H1 (cell line): ENCODE measurements around the gene TRHDE. TPM values are rescaled to one million over a fixed set of nuclear protein-coding genes. Genes with fewer than 3 reads are reported as not detected.

Experiments used
- CTCF ChIA-PET: fragments of 300-600 bp; sonication (Branson Sonifier 250); formaldehyde crosslinking; loops from one replicate; lab custom pipeline; 2021; ENCODE audit not compliant: partially characterized antibody; lab: Charles Lee
- POLR2A ChIA-PET: fragments of 300-600 bp; sonication (Branson Sonifier 250); formaldehyde crosslinking; loops from one replicate; lab custom pipeline; 2021; ENCODE audit warnings: inconsistent platforms; ENCODE audit not compliant: partially characterized antibody; lab: Charles Lee
- DNase-seq, 2 experiments: peaks; one replicate each; pipeline versions ENCODE4 v3.0.0 to v3.0.0-alpha.2; 2010 to 2022; ENCODE audit warnings: low spot score in 2 of 2, low read depth in 1 of 2, mixed read lengths in 1 of 2
- FAIRE-seq: peaks from 2 replicates; lab custom pipeline; 2011; peaks lifted over from hg19 to GRCh38; lab: Jason Lieb, UNC
- H2AFZ ChIP-seq: 2 replicates; pipeline ENCODE4 v1.8.1; 2012; ENCODE audit warnings: low read length, inconsistent platforms
- H2AK5ac ChIP-seq: 2 replicates; pipeline ENCODE4 v1.6.1; 2013; ENCODE audit warnings: low read depth, low read length
- H2BK120ac ChIP-seq: replicated peaks from 2 replicates; pipeline ENCODE3; 2013; ENCODE audit warnings: low read depth, low read length, inconsistent platforms
- H2BK12ac ChIP-seq: 2 replicates; pipeline ENCODE4 v1.6.1; 2013; ENCODE audit warnings: low read depth, low read length
- H2BK15ac ChIP-seq: 2 replicates; pipeline ENCODE4 v1.6.1; 2013; ENCODE audit warnings: low read length
- H2BK20ac ChIP-seq: 2 replicates; pipeline ENCODE4 v1.6.1; 2013; ENCODE audit warnings: low read length
- H2BK5ac ChIP-seq: 2 replicates; pipeline ENCODE4 v1.6.1; 2013; ENCODE audit warnings: low read depth, low read length
- H3K14ac ChIP-seq: 2 replicates; pipeline ENCODE4 v1.6.1; 2013; ENCODE audit warnings: inconsistent platforms; ENCODE audit not compliant: insufficient read length
- H3K18ac ChIP-seq: 2 replicates; pipeline ENCODE4 v1.6.1; 2013; ENCODE audit warnings: low read length; ENCODE audit errors: extremely low read depth
- H3K23ac ChIP-seq: 2 replicates; pipeline ENCODE4 v1.6.1; 2013; ENCODE audit warnings: inconsistent platforms; ENCODE audit not compliant: insufficient read length
- H3K23me2 ChIP-seq: 2 replicates; pipeline ENCODE4 v1.6.1; 2013; ENCODE audit warnings: low read depth, low read length
- H3K27ac ChIP-seq: 2 replicates; pipeline ENCODE4 v1.6.1; 2011; ENCODE audit warnings: low read depth, low read length, inconsistent platforms
- H3K27me3 ChIP-seq, 4 experiments: replicated peaks in 1 of 4; 1 replicate in 1 of 4; 2 replicates in 3 of 4; pipeline versions ENCODE4 v1.6.1 to v1.8.1; 2011 to 2013; ENCODE audit warnings: low read length in 3 of 4, mild to moderate bottlenecking in 3 of 4, inconsistent platforms in 2 of 4, mixed read lengths in 2 of 4, moderate library complexity in 1 of 4; ENCODE audit not compliant: control insufficient read depth in 3 of 4, insufficient read depth in 3 of 4; ENCODE audit errors: extremely low read depth in 1 of 4
- H3K36me3 ChIP-seq, 4 experiments: 2 replicates each; pipeline versions ENCODE4 v1.6.1 to v1.8.1; 2011 to 2013; ENCODE audit warnings: mild to moderate bottlenecking in 4 of 4, low read length in 3 of 4, moderate library complexity in 2 of 4, control low read depth in 1 of 4, inconsistent platforms in 1 of 4; ENCODE audit not compliant: insufficient read depth in 4 of 4, control insufficient read depth in 2 of 4
- H3K4ac ChIP-seq: replicated peaks from 2 replicates; pipeline ENCODE3; 2013; ENCODE audit warnings: low read length, low read depth, mixed read lengths, inconsistent platforms; ENCODE audit not compliant: insufficient read length
- H3K4me1 ChIP-seq, 4 experiments: replicated peaks in 1 of 4; 1 replicate in 1 of 4; 2 replicates in 3 of 4; pipeline versions ENCODE4 v1.6.1 to v1.8.1; 2011 to 2013; ENCODE audit warnings: low read length in 3 of 4, inconsistent platforms in 2 of 4, mixed read lengths in 1 of 4; ENCODE audit not compliant: insufficient read depth in 4 of 4, control insufficient read depth in 3 of 4
- H3K4me2 ChIP-seq, 2 experiments: 2 replicates each; pipeline versions ENCODE4 v1.6.1 to v1.8.1; 2011 to 2013; ENCODE audit warnings: low read depth in 2 of 2, low read length in 2 of 2, control low read depth in 1 of 2, inconsistent platforms in 1 of 2, mild to moderate bottlenecking in 1 of 2; ENCODE audit not compliant: insufficient read depth in 1 of 2
- H3K4me3 ChIP-seq, 4 experiments: fragments of 200-600, 300-600 bp in 1 of 4; sonication (generic), shearing (Covaris generic), sonication (Bioruptor Twin) in 1 of 4; 2 replicates each; pipeline versions ENCODE4 v1.5.1 to v1.8.1; 2011 to 2016; ENCODE audit warnings: low read length in 4 of 4, low read depth in 3 of 4, control low read depth in 2 of 4, inconsistent platforms in 2 of 4, mild to moderate bottlenecking in 2 of 4, mixed read lengths in 1 of 4, moderate library complexity in 1 of 4; ENCODE audit not compliant: insufficient read depth in 2 of 4; ENCODE audit errors: extremely low read depth in 1 of 4
- H3K56ac ChIP-seq: replicated peaks from 2 replicates; pipeline ENCODE3; 2013; ENCODE audit warnings: low read depth, mild to moderate bottlenecking, mixed read lengths, low read length, inconsistent platforms; ENCODE audit not compliant: insufficient read length
- H3K79me1 ChIP-seq: 2 replicates; pipeline ENCODE4 v1.6.1; 2013; ENCODE audit warnings: low read depth, low read length, control low read depth
- H3K79me2 ChIP-seq, 2 experiments: 2 replicates each; pipeline versions ENCODE4 v1.6.1 to v1.8.1; 2012 to 2013; ENCODE audit warnings: low read length in 2 of 2, mild to moderate bottlenecking in 2 of 2, inconsistent platforms in 1 of 2; ENCODE audit not compliant: insufficient read depth in 2 of 2, control insufficient read depth in 1 of 2
- H3K9ac ChIP-seq, 4 experiments: replicated peaks in 1 of 4; 1 replicate in 1 of 4; 2 replicates in 3 of 4; pipeline versions ENCODE4 v1.6.1 to v1.8.1; 2011 to 2013; ENCODE audit warnings: low read depth in 3 of 4, low read length in 3 of 4, control low read depth in 2 of 4, mild to moderate bottlenecking in 2 of 4, moderate library complexity in 2 of 4, inconsistent platforms in 1 of 4; ENCODE audit errors: extremely low read depth in 1 of 4
- H3K9me3 ChIP-seq, 2 experiments: 2 replicates each; pipeline versions ENCODE4 v1.6.1 to v1.8.1; 2012 to 2013; ENCODE audit warnings: mild to moderate bottlenecking in 2 of 2, moderate library complexity in 2 of 2, control low read depth in 1 of 2, inconsistent platforms in 1 of 2, low read depth in 1 of 2, low read length in 1 of 2, mixed read lengths in 1 of 2; ENCODE audit not compliant: insufficient read depth in 2 of 2
- H4K20me1 ChIP-seq, 2 experiments: replicated peaks in 1 of 2; 2 replicates each; pipeline versions ENCODE3 to v1.8.1; 2011 to 2013; ENCODE audit warnings: inconsistent platforms in 2 of 2, low read length in 2 of 2, mild to moderate bottlenecking in 1 of 2; ENCODE audit not compliant: insufficient read depth in 2 of 2, control insufficient read depth in 1 of 2
- H4K5ac ChIP-seq: 2 replicates; pipeline ENCODE4 v1.6.1; 2013; ENCODE audit warnings: low read length, low read depth, mixed read lengths, inconsistent platforms; ENCODE audit not compliant: insufficient read length
- H4K8ac ChIP-seq: 2 replicates; pipeline ENCODE4 v1.8.0; 2013; ENCODE audit warnings: mild to moderate bottlenecking, moderate library complexity, low read length, inconsistent platforms; ENCODE audit not compliant: insufficient read depth; ENCODE audit errors: extremely low read depth
- H4K91ac ChIP-seq: replicated peaks from 2 replicates; pipeline ENCODE3; 2013; ENCODE audit warnings: low read length, mixed read lengths, inconsistent platforms; ENCODE audit not compliant: insufficient read length
- BCL11A ChIP-seq, 2 experiments: IDR thresholded peaks; one replicate each; pipeline ENCODE4 v1.6.1; 2011; ENCODE audit warnings: low read depth in 2 of 2, low read length in 2 of 2, mild to moderate bottlenecking in 2 of 2
- BRCA1 ChIP-seq: IDR thresholded peaks from 2 replicates; pipeline ENCODE4 v1.6.1; 2012; ENCODE audit warnings: low read depth, low read length, improper control_type of control experiment
- NRF1 ChIP-seq: IDR thresholded peaks from 2 replicates; pipeline ENCODE4 v1.6.1; 2011; ENCODE audit warnings: mild to moderate bottlenecking, low read depth, low read length, improper control_type of control experiment
- PHF8 ChIP-seq: fragments of 200-600 bp; sonication (generic); conservative IDR thresholded peaks from 2 replicates; pipeline ENCODE4 v1.7.1; 2012; ENCODE audit warnings: low read depth, mild to moderate bottlenecking, inconsistent platforms, low read length, moderate library complexity
- RBBP5 ChIP-seq: IDR thresholded peaks from 2 replicates; pipeline ENCODE4 v1.7.1; 2012; ENCODE audit warnings: low read depth, mild to moderate bottlenecking, inconsistent platforms, low read length, moderate library complexity, borderline replicate concordance
- RFX5 ChIP-seq: IDR thresholded peaks from 2 replicates; pipeline ENCODE4 v1.6.1; 2011; ENCODE audit warnings: low read depth, low read length, improper control_type of control experiment, borderline replicate concordance
- SIN3A ChIP-seq, 2 experiments: IDR thresholded peaks in 1 of 2; conservative IDR thresholded peaks in 1 of 2; 2 replicates each; pipeline ENCODE4 v1.6.1; 2011 to 2012; ENCODE audit warnings: low read length in 2 of 2, improper control_type of control experiment in 1 of 2, low read depth in 1 of 2, mild to moderate bottlenecking in 1 of 2
- SIRT6 ChIP-seq: IDR thresholded peaks from one replicate; pipeline ENCODE4 v1.7.1; 2012; ENCODE audit warnings: low read length, inconsistent platforms
- TAF1 ChIP-seq: IDR thresholded peaks from 2 replicates; pipeline ENCODE4 v1.6.1; 2011; ENCODE audit warnings: mild to moderate bottlenecking, low read depth, low read length
- TBP ChIP-seq: IDR thresholded peaks from 2 replicates; pipeline ENCODE4 v1.6.1; 2011; ENCODE audit warnings: low read depth, low read length, improper control_type of control experiment
- WGBS, 2 experiments: shearing (Covaris generic) in 1 of 2; methylation state at CpG; one replicate each; pipeline versions ENCODE4 v1.1.6 to v1.1.7; 2013 to 2015; ENCODE audit warnings: low lambda C conversion rate in 2 of 2, mixed read lengths in 2 of 2, inconsistent platforms in 1 of 2, low coverage in 1 of 2, missing lambda C conversion rate in 1 of 2; ENCODE audit not compliant: insufficient replicate concordance in 2 of 2, insufficient coverage in 1 of 2, insufficient read length in 1 of 2; ENCODE audit errors: extremely low coverage in 1 of 2, missing lambda C conversion rate in 1 of 2; 5-methylcytosine and 5-hydroxymethylcytosine counted together
- polyA plus RNA-seq, 7 experiments: library from polyadenylated mRNA; depleted of rRNA in 3 of 7; stranded (reverse) in 5 of 7; unstranded in 2 of 7; fragments of >200 nt in 5 of 7; fragments of 200-250 nt in 2 of 7; gene quantifications; 1 replicate in 5 of 7; 2 replicates in 1 of 7; 4 replicates in 1 of 7; pipeline versions ENCODE4 v1.2.1 to v1.2.3, GENCODE V29; 2011 to 2013; ENCODE audit warnings: missing spikeins in 2 of 7, mixed read lengths in 2 of 7
- total RNA-seq: library from RNA; stranded (reverse); fragmentation: NEBNext Ultra II Directional; extraction: Animal tissue kit (Norgen Biotek cat#: 25700); gene quantifications from 2 replicates; pipeline ENCODE4 v1.2.1, GENCODE V29; 2021
- TF ChIP-seq, protein P1 (sequence below): IDR thresholded peaks from 2 replicates; pipeline ENCODE4 v1.6.1; 2012; ENCODE audit warnings: inconsistent platforms

TRHDE gene
- total and polyA plus RNA-seq, 2 of the 8 experiments (the other 6 are each of a cell fraction or from before 2014, with no cell fraction given): 1.3 to 5.0 TPM

GRCh38 chr12:72300728-72301127 lies 28.6 kb downstream of the TRHDE start:
- no peak overlapping the region for H4K8ac ChIP-seq
- no peak overlapping the region for H2BK20ac ChIP-seq
- no peak overlapping the region for H3K4me2 ChIP-seq
- H3K79me1 ChIP-seq: no peaks in the 10 kb centered on the region
- no peak overlapping the region for H3K14ac ChIP-seq
- no peak overlapping the region for H2BK120ac ChIP-seq
- no peak overlapping the region for H2BK5ac ChIP-seq
- FAIRE-seq (no peak), DNase-seq (no peak)
- no peaks in the 10 kb centered on the region for H3K79me2 ChIP-seq
- no peak overlapping the region for H3K4me3 ChIP-seq
- no peak overlapping the region for H3K23ac ChIP-seq
- no peak overlapping the region for H4K5ac ChIP-seq
- H4K91ac ChIP-seq: no peak overlapping the region
- no peaks in the 10 kb centered on the region for H3K36me3 ChIP-seq
- WGBS, 2 experiments: 93% methylated on average over 3 of the region's 3 CpGs; no CpG with 5 or more reads in 1 of the 2 experiments
- H3K27me3 ChIP-seq: no peaks in the 10 kb centered on the region
- H2AFZ ChIP-seq: no peak overlapping the region
- H3K23me2 ChIP-seq: no peaks in the 10 kb centered on the region; the same call in 1 of the 2 replicates
- H3K4me1 ChIP-seq: no peaks in the 10 kb centered on the region
- H4K20me1 ChIP-seq: no peaks in the 10 kb centered on the region
- H2BK15ac ChIP-seq: no peak overlapping the region
- ChIA-PET POLR2A (no interaction called here), CTCF (interaction anchor here (0.6 kb wide), 1 partner anchor 13 kb away, joined by 3 read pairs; no protein-coding TSS in a partner anchor)
- H3K56ac ChIP-seq: no peak overlapping the region
- no peak overlapping the region for H3K4ac ChIP-seq
- H3K9me3 ChIP-seq: no peaks in the 10 kb centered on the region
- no peak overlapping the region for H3K9ac ChIP-seq
- no peak overlapping the region for H2AK5ac ChIP-seq
- no peak overlapping the region for H3K27ac ChIP-seq
- H2BK12ac ChIP-seq: no peak overlapping the region
- H3K18ac ChIP-seq: no peak overlapping the region
- TF ChIP-seq TAF1 (no peak), BRCA1 (no peak), SIRT6 (no peak), TBP (no peak), NRF1 (no peak), RFX5 (no peak), SIN3A (conservative IDR thresholded peaks at IDR 0.05 in 1 of 2, IDR thresholded peaks at IDR 0.05 in 1 of 2; ENCODE audit: low read depth in 1 of 2, low read length in 2 of 2) (no peak), BCL11A (IDR thresholded peaks at IDR 0.05; ENCODE audit: low read depth in 2 of 2, low read length in 2 of 2) (no peak), RBBP5 (no peak), PHF8 (no peak)
- TF ChIP-seq, protein P1, sequence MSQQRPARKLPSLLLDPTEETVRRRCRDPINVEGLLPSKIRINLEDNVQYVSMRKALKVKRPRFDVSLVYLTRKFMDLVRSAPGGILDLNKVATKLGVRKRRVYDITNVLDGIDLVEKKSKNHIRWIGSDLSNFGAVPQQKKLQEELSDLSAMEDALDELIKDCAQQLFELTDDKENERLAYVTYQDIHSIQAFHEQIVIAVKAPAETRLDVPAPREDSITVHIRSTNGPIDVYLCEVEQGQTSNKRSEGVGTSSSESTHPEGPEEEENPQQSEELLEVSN: no peak
